ENCODE measurements around the gene PEX14.

PEX14 gene

DNA sequence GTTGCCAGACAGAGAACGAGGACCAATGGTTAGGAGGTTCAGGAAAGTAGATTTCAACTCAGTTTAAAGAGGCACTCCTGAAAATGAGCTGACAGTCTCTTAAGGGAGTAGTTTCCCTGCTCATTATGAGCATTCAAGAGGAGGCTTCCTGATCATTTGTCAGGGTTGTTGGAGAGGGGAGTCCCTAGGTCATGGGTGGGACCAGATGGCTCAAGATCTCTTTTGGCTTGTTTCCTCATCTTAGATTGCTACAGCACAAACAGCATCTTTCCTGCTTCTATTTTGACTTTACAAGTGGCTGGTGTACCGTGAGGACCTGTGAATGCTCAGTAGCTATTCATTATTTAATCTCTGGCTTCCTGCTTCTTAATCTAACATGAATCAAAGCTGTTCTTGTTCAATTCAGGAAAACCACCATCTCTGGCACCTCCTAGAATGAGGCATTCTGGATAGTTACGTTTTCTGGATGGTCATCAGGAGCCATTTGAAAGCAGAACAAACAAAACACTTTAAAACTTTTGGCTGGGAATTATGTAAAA, 47.6 kb downstream of the PEX14 start:
- no peaks in the 10 kb centered on the region for H3K36me3 ChIP-seq
- peaks cover 5 to 7% of the 10 kb centered on the region in 2 experiments for H3K4me1 ChIP-seq (ENCODE audit: control insufficient read depth in 1 of 2, insufficient read depth in 1 of 2, low read depth in 1 of 2, low read length in 1 of 2)
- H3K9me3 ChIP-seq: no peaks in the 10 kb centered on the region
- H3K27ac ChIP-seq: no peak overlapping the region
- TF ChIP-seq, protein P1, sequence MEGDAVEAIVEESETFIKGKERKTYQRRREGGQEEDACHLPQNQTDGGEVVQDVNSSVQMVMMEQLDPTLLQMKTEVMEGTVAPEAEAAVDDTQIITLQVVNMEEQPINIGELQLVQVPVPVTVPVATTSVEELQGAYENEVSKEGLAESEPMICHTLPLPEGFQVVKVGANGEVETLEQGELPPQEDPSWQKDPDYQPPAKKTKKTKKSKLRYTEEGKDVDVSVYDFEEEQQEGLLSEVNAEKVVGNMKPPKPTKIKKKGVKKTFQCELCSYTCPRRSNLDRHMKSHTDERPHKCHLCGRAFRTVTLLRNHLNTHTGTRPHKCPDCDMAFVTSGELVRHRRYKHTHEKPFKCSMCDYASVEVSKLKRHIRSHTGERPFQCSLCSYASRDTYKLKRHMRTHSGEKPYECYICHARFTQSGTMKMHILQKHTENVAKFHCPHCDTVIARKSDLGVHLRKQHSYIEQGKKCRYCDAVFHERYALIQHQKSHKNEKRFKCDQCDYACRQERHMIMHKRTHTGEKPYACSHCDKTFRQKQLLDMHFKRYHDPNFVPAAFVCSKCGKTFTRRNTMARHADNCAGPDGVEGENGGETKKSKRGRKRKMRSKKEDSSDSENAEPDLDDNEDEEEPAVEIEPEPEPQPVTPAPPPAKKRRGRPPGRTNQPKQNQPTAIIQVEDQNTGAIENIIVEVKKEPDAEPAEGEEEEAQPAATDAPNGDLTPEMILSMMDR (IDR thresholded peaks at IDR 0.05): no peak
- H3K4me3 ChIP-seq (ENCODE audit: low read depth in 1 of 2, low read length in 1 of 2): no peak overlapping the region
- H3K27me3 ChIP-seq: no peaks in the 10 kb centered on the region

DNA sequence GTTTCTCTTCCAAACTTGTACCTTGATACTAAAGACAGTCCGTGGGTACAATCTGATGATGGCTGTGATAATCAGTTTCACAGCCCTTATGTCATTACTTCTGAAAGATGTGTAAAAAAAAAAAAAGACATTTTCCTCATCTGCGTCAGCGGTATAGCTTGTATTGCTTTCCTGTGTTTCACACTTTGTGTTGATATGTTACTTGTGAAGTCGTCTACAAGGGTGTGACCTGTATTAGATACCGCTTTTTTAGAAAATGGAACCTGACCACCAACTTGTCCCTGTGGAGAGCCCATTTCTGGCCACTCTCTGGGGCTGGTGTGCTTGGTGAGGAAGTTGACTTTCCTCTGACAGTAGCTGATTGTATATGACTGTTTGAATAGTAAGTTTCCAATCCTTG, 50.5 kb downstream of the PEX14 start:
- H3K27me3 ChIP-seq: peaks cover 8% of the 10 kb centered on the region
- H3K4me3 ChIP-seq (ENCODE audit: low read depth in 1 of 2, low read length in 1 of 2): no peak overlapping the region
- no peaks in the 10 kb centered on the region for H3K9me3 ChIP-seq
- no peak overlapping the region for H3K27ac ChIP-seq
- H3K4me1 ChIP-seq (ENCODE audit: control insufficient read depth in 1 of 2, insufficient read depth in 1 of 2, low read depth in 1 of 2, low read length in 1 of 2): peaks cover 7 to 8% of the 10 kb centered on the region in 2 experiments
- H3K36me3 ChIP-seq: no peaks in the 10 kb centered on the region
- TF ChIP-seq, protein P1 (IDR thresholded peaks at IDR 0.05): no peak

DNA sequence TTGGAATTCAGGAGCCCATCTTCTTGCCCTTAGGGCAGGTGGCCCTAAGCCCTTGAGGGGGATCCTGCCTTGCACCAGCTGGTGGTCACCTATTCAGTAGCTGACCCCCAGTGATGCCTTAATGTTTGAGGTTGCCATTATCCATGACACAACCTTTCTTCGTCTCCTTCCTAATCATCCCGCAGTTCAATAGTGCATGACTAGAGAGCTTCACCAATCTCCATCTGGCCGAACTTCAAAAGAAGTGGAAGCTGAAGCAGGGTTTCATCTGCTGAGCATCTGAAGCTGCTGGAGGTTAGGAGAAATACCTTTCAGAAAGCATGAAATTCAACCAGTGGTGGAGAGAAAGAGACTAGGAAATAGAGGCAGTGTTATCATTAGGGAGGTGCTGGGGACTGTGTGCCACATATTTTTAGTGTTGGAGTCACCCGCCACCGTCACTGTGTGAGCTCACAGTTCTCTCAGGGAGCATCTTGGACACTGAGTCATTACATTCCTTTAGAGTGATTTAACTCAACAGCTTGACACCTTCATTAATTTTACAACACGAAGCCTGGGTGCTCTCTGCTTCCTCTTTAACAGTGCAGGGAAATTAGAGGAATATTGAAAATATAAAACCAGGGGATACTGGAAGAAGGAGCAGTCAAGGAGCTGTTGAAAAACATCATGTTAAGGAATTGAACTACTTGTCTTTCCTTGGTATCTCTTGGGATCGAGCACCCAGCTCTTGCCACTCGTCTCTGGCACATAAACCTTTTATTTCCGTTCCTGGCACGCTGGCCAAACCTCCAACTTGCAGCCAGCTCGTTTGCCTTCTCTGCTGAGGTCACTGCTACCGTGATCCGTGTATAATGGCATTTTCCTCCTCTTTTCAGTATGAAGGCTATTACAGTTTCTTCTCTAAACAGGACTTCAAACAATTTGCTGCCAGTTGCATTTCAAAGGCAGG, 53.6 kb downstream of the PEX14 start:
- H3K9me3 ChIP-seq: no peaks in the 10 kb centered on the region
- H3K27ac ChIP-seq: no peak overlapping the region
- H3K36me3 ChIP-seq: no peaks in the 10 kb centered on the region
- H3K27me3 ChIP-seq: peaks cover 28% of the 10 kb centered on the region
- H3K4me3 ChIP-seq (ENCODE audit: low read depth in 1 of 2, low read length in 1 of 2): no peak overlapping the region
- TF ChIP-seq, protein P1 (IDR thresholded peaks at IDR 0.05): no peak
- peaks cover 7 to 12% of the 10 kb centered on the region in 2 experiments for H3K4me1 ChIP-seq (ENCODE audit: control insufficient read depth in 1 of 2, insufficient read depth in 1 of 2, low read depth in 1 of 2, low read length in 1 of 2)

DNA sequence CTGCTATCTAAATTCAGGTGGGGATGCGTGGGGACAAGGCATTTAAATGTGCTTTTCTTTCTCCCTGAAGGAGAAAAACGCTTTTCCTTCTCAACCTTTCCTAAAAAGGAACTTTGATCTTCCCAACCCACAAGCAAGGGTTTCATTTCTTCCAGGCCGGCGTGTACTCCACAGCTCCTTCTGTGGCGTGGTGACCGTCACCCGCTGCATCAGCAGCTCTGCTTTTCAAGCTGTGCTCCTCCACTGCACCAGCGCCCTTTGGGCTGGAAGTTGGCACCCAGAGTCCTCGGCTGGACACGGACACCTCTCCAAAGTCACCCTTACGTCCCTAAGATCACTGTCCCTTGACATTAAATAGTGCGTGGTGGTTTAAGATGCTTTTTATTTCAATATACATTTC, 54.3 kb downstream of the PEX14 start:
- Histone ChIP-seq H3K27me3 (peaks cover 28% of the 10 kb centered on the region), H3K4me1 (ENCODE audit: control insufficient read depth in 1 of 2, insufficient read depth in 1 of 2, low read depth in 1 of 2, low read length in 1 of 2) (peaks cover 5 to 10% of the 10 kb centered on the region in 2 experiments), H3K27ac (no peak overlapping the region), H3K9me3 (no peaks in the 10 kb centered on the region), H3K4me3 (ENCODE audit: low read depth in 1 of 2, low read length in 1 of 2) (no peak overlapping the region), H3K36me3 (no peaks in the 10 kb centered on the region)
- TF ChIP-seq, protein P1 (IDR thresholded peaks at IDR 0.05): no peak

DNA sequence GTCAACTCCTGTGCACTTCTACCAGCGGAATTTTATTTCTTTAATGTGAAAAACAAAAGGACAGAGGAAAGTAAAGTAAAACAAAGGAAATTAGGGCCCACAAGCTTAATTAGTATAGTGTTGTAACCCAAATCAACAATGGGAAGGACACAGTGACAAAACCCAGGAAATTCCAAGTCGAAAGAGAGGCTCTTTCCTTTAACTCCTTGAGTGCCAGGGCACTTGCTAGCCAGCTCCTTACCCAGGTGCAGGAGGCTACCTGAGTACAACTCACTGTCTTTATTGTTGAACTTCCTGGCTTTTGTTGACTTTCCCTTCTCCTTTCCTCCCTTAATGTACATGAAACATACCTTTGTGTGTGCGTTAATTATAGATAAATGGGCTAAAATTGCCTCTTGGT, 55.0 kb downstream of the PEX14 start:
- Histone ChIP-seq H3K27me3 (peaks cover 28% of the 10 kb centered on the region), H3K27ac (no peak overlapping the region), H3K9me3 (no peaks in the 10 kb centered on the region), H3K36me3 (no peaks in the 10 kb centered on the region), H3K4me1 (ENCODE audit: control insufficient read depth in 1 of 2, insufficient read depth in 1 of 2, low read depth in 1 of 2, low read length in 1 of 2) (peaks cover 0 to 7% of the 10 kb centered on the region in 2 experiments), H3K4me3 (ENCODE audit: low read depth in 1 of 2, low read length in 1 of 2) (no peak overlapping the region)
- TF ChIP-seq, protein P1 (IDR thresholded peaks at IDR 0.05): no peak
